CD4-positive, alpha-beta T cell (primary cell): ENCODE results near the gene ADAMTS17. TPM values are rescaled to one million over a fixed set of nuclear protein-coding genes. Genes with fewer than 3 reads are reported as not detected.
A peak's percentile ranks its signal among the peaks of the same experiment; 100 is the strongest.

Experiments used
- ATAC-seq: fragments of 200-7000 bp; cut with Tn5 transposase; one replicate; pipeline ENCODE4 v1.10.0; 2022; ENCODE audit warnings: mild to moderate bottlenecking; ENCODE audit not compliant: poor library complexity
- CTCF ChIA-PET: fragments of 350-600 bp; sonication (Branson Sonifier 250); formaldehyde crosslinking; loops from one replicate; lab custom pipeline; 2021; ENCODE audit warnings: antibody characterized with exemption, inconsistent platforms; lab: Charles Lee
- POLR2A ChIA-PET: fragments of 350-600 bp; sonication (Branson Sonifier 250); formaldehyde crosslinking; loops from one replicate; lab custom pipeline; 2021; ENCODE audit warnings: antibody characterized with exemption, inconsistent platforms; lab: Charles Lee
- DNase-seq, 14 experiments: peaks; one replicate each; pipeline ENCODE4 v3.0.0-alpha.2; 2013 to 2020; ENCODE audit warnings: mixed read lengths in 2 of 14
- H3K27ac ChIP-seq, 2 donors: one replicate each; pipeline versions ENCODE4 v1.5.1 to v1.7.0; 2013; ENCODE audit warnings: low read length in 2 of 2, low read depth in 1 of 2, mild to moderate bottlenecking in 1 of 2
- H3K27me3 ChIP-seq, 2 experiments: 1 replicate in 1 of 2; 2 replicates in 1 of 2; pipeline versions ENCODE4 v1.6.1 to v1.7.0; 2013; ENCODE audit warnings: low read length in 2 of 2, control low read depth in 1 of 2, mild to moderate bottlenecking in 1 of 2, moderate library complexity in 1 of 2; ENCODE audit not compliant: insufficient read depth in 2 of 2, control insufficient read depth in 1 of 2
- H3K36me3 ChIP-seq: one replicate; pipeline ENCODE4 v1.6.1; 2013; ENCODE audit warnings: low read length, control low read depth; ENCODE audit not compliant: insufficient read depth
- H3K4me1 ChIP-seq: one replicate; pipeline ENCODE4 v1.6.1; 2013; ENCODE audit warnings: low read length, control low read depth; ENCODE audit not compliant: insufficient read depth
- H3K4me3 ChIP-seq: one replicate; pipeline ENCODE4 v1.5.1; 2013; ENCODE audit warnings: mild to moderate bottlenecking, low read length, moderate library complexity
- H3K9me3 ChIP-seq, 2 experiments: 1 replicate in 1 of 2; 2 replicates in 1 of 2; pipeline versions ENCODE4 v1.6.1 to v1.7.0; 2013; ENCODE audit warnings: low read length in 2 of 2, mild to moderate bottlenecking in 2 of 2, control low read depth in 1 of 2, moderate library complexity in 1 of 2; ENCODE audit not compliant: control insufficient read depth in 1 of 2, insufficient read depth in 1 of 2
- H3K27ac Mint-ChIP-seq: one replicate; pipeline ENCODE4 v1.8.0; 2020; ENCODE audit warnings: mixed read lengths
- H3K27me3 Mint-ChIP-seq: one replicate; pipeline ENCODE4 v1.8.0; 2021; ENCODE audit warnings: mixed read lengths
- H3K36me3 Mint-ChIP-seq: one replicate; pipeline ENCODE4 v1.8.0; 2021; ENCODE audit warnings: low read depth, mixed read lengths
- H3K4me1 Mint-ChIP-seq: one replicate; pipeline ENCODE4 v1.8.0; 2021; ENCODE audit warnings: low read depth, mixed read lengths
- H3K4me3 Mint-ChIP-seq: one replicate; pipeline ENCODE4 v1.8.0; 2020; ENCODE audit warnings: mild to moderate bottlenecking, mixed read lengths
- H3K9me3 Mint-ChIP-seq: one replicate; pipeline ENCODE4 v1.8.0; 2020; ENCODE audit warnings: mixed read lengths
- CTCF ChIP-seq: fragments of 200-600 bp; IDR thresholded peaks from one replicate; pipeline ENCODE4 v1.8.0; 2022; ENCODE audit warnings: antibody characterized with exemption, mild to moderate bottlenecking
- intact Hi-C, 2 experiments: fragments of 100-400 bp; cut with DNase I in 1 of 2; cut with micrococcal nuclease in 1 of 2; formaldehyde crosslinking; loops; one replicate each; pipeline versions ENCODE4 v1.15.1 to v1.9.0; 2023 to 2025; cut with DNase I, micrococcal nuclease
- total RNA-seq, 174 experiments: library from RNA in 2 of 174; stranded (reverse) in 2 of 174; gene quantifications; one replicate each; pipeline ENCODE4 v1.2.3 and lab custom pipeline; 2021 to 2026

Gene ADAMTS17
- total RNA-seq, 2 experiments from 2014 or later = 9.9 to 13.2 TPM

DNA sequence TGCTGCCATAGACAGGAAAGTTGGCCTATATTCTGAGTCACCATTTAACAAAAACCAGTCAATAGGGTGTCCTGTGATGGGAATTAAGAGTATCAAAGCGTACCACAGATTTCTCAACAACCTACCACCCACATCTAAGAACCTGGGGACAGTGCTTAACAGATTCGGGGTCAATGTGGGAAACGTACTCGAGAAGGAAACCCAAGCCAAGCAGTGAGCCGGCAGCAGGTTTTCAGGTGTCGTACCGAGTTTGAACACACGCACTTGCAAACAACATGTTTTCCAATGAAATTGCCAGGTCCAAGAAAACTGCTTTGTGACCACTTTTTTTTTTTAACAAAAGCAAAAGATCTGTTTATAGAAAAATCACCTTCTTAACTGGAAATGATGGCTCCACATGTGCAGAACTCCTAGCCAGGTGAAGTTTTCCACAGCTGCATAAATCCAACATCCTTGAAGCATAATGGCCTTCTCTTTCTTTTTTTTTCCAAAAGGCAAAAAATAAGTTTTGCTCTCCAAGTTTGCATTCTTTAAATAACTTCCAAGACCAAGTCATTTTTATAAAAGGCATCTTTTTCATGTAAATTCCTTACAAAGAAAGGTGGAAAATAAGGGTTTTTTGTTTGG is 45.7 kb downstream of the ADAMTS17 start:
- ATAC-seq (no peak), DNase-seq (no peak)
- Mint-ChIP-seq H3K27ac (no peak overlapping the region), H3K27me3 (no peaks in the 10 kb centered on the region), H3K4me1 (peaks cover under 1% of the 10 kb centered on the region), H3K4me3 (no peak overlapping the region), H3K36me3 (peaks cover 31% of the 10 kb centered on the region), H3K9me3 (peaks cover 14% of the 10 kb centered on the region)
- Histone ChIP-seq H3K4me3 (no peak overlapping the region), H3K27me3 (no peaks in the 10 kb centered on the region), H3K27ac (no peak overlapping the region), H3K4me1 (no peaks in the 10 kb centered on the region), H3K36me3 (no peaks in the 10 kb centered on the region), H3K9me3 (peaks cover 5 to 7% of the 10 kb centered on the region in 2 experiments)
- ChIA-PET POLR2A (no interaction called here), CTCF (no interaction called here)
- intact Hi-C loops = no loop called here
- TF ChIP-seq CTCF = no peak

- POLR2A ChIA-PET = no interaction called here
- H3K36me3 ChIP-seq = no peaks in the 10 kb centered on the region
- peaks cover 0 to 7% of the 10 kb centered on the region in 2 experiments for H3K9me3 ChIP-seq
- peaks cover 11% of the 10 kb centered on the region for H3K9me3 Mint-ChIP-seq
- no peaks in the 10 kb centered on the region for H3K27me3 Mint-ChIP-seq
- H3K27ac ChIP-seq = no peak overlapping the region
- intact Hi-C loops = no loop called here
- no peaks in the 10 kb centered on the region for H3K27me3 ChIP-seq
- CTCF ChIA-PET = no interaction called here
- ATAC-seq = no peak
- H3K4me3 ChIP-seq = no peak overlapping the region
- H3K4me1 Mint-ChIP-seq = peaks cover 10% of the 10 kb centered on the region
- H3K36me3 Mint-ChIP-seq = peaks cover 32% of the 10 kb centered on the region
- H3K27ac Mint-ChIP-seq = no peak overlapping the region
- no peak for TF ChIP-seq CTCF
- H3K4me3 Mint-ChIP-seq = no peak overlapping the region
- no peaks in the 10 kb centered on the region for H3K4me1 ChIP-seq
- no peak for DNase-seq
Observed at GRCh38 chr15:100292010-100292409, 49.8 kb downstream of the ADAMTS17 start.

- Histone ChIP-seq H3K4me1 (no peaks in the 10 kb centered on the region), H3K4me3 (no peak overlapping the region), H3K36me3 (no peaks in the 10 kb centered on the region), H3K9me3 (peaks cover 0 to 9% of the 10 kb centered on the region in 2 experiments), H3K27me3 (no peaks in the 10 kb centered on the region), H3K27ac (no peak overlapping the region)
- Mint-ChIP-seq H3K4me1 (peaks cover 10% of the 10 kb centered on the region), H3K27ac (no peak overlapping the region), H3K4me3 (no peak overlapping the region), H3K27me3 (no peaks in the 10 kb centered on the region), H3K9me3 (peaks cover 9% of the 10 kb centered on the region), H3K36me3 (peaks cover 31% of the 10 kb centered on the region)
- DNase-seq (peak in 1 of 14 experiments; percentile 1), ATAC-seq (no peak)
- intact Hi-C loops = no loop called here
- POLR2A ChIA-PET = no interaction called here
- no peak for TF ChIP-seq CTCF
- CTCF ChIA-PET = no interaction called here
Observed at GRCh38 chr15:100291106-100291505, 50.7 kb downstream of the ADAMTS17 start.
